Nephron progenitor cell (in vitro differentiated cells): ENCODE measurements around the gene ZNF236.

ENCODE experiments used
- DNase-seq: peaks from one replicate; pipeline ENCODE4 v3.0.0; 2021
- H3K27ac Mint-ChIP-seq: 2 replicates; pipeline ENCODE4 v1.8.0; 2021; ENCODE audit warnings: mild to moderate bottlenecking, moderate library complexity, mixed read lengths
- H3K27me3 Mint-ChIP-seq: 2 replicates; pipeline ENCODE4 v1.8.0; 2021; ENCODE audit warnings: mild to moderate bottlenecking, low read depth, mixed read lengths; ENCODE audit not compliant: poor library complexity
- H3K36me3 Mint-ChIP-seq: 2 replicates; pipeline ENCODE4 v1.8.0; 2021; ENCODE audit warnings: low read depth, mixed read lengths
- H3K4me1 Mint-ChIP-seq: 2 replicates; pipeline ENCODE4 v1.8.0; 2021; ENCODE audit warnings: mixed read lengths
- H3K4me3 Mint-ChIP-seq: 2 replicates; pipeline ENCODE4 v1.8.0; 2021; ENCODE audit warnings: mild to moderate bottlenecking, moderate library complexity, mixed read lengths
- H3K9me3 Mint-ChIP-seq: 2 replicates; pipeline ENCODE4 v1.8.0; 2021; ENCODE audit warnings: mild to moderate bottlenecking, moderate library complexity, mixed read lengths
- TF ChIP-seq, protein P1 (sequence below): fragments of 200-600 bp; sonication (generic); IDR thresholded peaks from 2 replicates; pipeline ENCODE4 v1.5.0; 2021; ENCODE audit warnings: antibody characterized with exemption

ZNF236 gene

GRCh38 chr18:76908277-76908676, 85.9 kb downstream of the ZNF236 start:
- peaks cover 49% of the 10 kb centered on the region for H3K36me3 Mint-ChIP-seq
- peak overlapping the region; percentile 46 for H3K27ac Mint-ChIP-seq
- H3K27me3 Mint-ChIP-seq = no peaks in the 10 kb centered on the region
- no peak for DNase-seq
- no peaks in the 10 kb centered on the region for H3K9me3 Mint-ChIP-seq
- H3K4me3 Mint-ChIP-seq = no peak overlapping the region
- H3K4me1 Mint-ChIP-seq = no peaks in the 10 kb centered on the region
- TF ChIP-seq, protein P1, sequence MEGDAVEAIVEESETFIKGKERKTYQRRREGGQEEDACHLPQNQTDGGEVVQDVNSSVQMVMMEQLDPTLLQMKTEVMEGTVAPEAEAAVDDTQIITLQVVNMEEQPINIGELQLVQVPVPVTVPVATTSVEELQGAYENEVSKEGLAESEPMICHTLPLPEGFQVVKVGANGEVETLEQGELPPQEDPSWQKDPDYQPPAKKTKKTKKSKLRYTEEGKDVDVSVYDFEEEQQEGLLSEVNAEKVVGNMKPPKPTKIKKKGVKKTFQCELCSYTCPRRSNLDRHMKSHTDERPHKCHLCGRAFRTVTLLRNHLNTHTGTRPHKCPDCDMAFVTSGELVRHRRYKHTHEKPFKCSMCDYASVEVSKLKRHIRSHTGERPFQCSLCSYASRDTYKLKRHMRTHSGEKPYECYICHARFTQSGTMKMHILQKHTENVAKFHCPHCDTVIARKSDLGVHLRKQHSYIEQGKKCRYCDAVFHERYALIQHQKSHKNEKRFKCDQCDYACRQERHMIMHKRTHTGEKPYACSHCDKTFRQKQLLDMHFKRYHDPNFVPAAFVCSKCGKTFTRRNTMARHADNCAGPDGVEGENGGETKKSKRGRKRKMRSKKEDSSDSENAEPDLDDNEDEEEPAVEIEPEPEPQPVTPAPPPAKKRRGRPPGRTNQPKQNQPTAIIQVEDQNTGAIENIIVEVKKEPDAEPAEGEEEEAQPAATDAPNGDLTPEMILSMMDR = no peak

- Mint-ChIP-seq H3K4me3 (no peak overlapping the region), H3K27ac (no peak overlapping the region), H3K27me3 (no peaks in the 10 kb centered on the region), H3K36me3 (peaks cover 49% of the 10 kb centered on the region), H3K4me1 (no peaks in the 10 kb centered on the region), H3K9me3 (no peaks in the 10 kb centered on the region)
- TF ChIP-seq, protein P1 = no peak
- DNase-seq = no peak
Observed at GRCh38 chr18:76909439-76909838, 87.1 kb downstream of the ZNF236 start.

GRCh38 chr18:76911440-76911839, 89.1 kb downstream of the ZNF236 start:
- H3K4me1 Mint-ChIP-seq = no peaks in the 10 kb centered on the region

DNA sequence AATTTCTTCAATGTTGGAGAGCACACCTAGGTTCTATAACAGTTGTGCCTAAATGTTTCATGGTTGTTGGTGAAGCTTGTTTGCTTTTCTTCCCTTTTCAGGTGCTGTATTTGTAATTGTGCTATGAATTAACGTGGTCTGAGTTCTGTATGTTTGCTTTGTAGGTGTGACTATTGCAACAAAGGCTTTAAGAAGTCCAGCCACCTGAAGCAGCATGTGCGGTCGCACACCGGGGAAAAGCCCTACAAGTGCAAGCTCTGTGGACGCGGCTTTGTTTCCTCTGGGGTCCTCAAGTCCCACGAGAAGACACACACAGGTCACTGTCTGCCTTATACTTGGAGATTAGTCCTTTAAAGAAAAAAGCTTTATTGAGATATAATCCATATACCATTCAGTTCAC, 91.2 kb downstream of the ZNF236 start:
- TF ChIP-seq, protein P1 = no peak
- H3K9me3 Mint-ChIP-seq = no peaks in the 10 kb centered on the region
- H3K4me3 Mint-ChIP-seq = no peak overlapping the region
- no peak for DNase-seq
- H3K27ac Mint-ChIP-seq = no peak overlapping the region
- no peaks in the 10 kb centered on the region for H3K4me1 Mint-ChIP-seq
- H3K36me3 Mint-ChIP-seq = peaks cover 36% of the 10 kb centered on the region
- H3K27me3 Mint-ChIP-seq = no peaks in the 10 kb centered on the region

More at GRCh38 chr18:76911440-76911839, 89.1 kb downstream of the ZNF236 start:
- Mint-ChIP-seq H3K36me3 (peaks cover 56% of the 10 kb centered on the region), H3K9me3 (no peaks in the 10 kb centered on the region), H3K4me3 (no peak overlapping the region), H3K27ac (peak overlapping the region; percentile 54), H3K27me3 (no peaks in the 10 kb centered on the region)
- TF ChIP-seq, protein P1 = no peak
- no peak for DNase-seq

- H3K4me1 Mint-ChIP-seq = no peaks in the 10 kb centered on the region
- TF ChIP-seq, protein P1 = no peak
- no peaks in the 10 kb centered on the region for H3K27me3 Mint-ChIP-seq
- no peak overlapping the region for H3K27ac Mint-ChIP-seq
- no peak overlapping the region for H3K4me3 Mint-ChIP-seq
- peaks cover 30% of the 10 kb centered on the region for H3K36me3 Mint-ChIP-seq
- no peak for DNase-seq
- no peaks in the 10 kb centered on the region for H3K9me3 Mint-ChIP-seq
Observed at GRCh38 chr18:76914314-76914713, 92.0 kb downstream of the ZNF236 start.

DNA sequence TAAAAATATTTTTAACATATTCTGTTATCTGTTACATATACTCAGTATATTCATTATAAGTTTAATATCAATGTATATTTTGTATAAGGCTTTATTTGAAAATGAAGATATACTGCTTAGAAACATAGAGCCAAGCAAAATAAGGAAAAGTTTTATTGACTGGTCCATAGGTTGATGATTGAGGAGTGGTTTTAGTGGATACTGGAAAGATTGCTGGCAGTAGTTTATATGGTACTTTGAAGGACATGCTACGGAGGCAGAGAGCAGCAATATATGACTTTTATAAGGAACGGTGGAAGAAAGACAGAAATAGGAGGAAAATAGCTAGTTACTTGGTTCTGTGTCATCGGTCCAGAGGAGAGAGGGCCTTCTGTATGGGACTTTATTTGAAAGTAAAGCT, 92.4 kb downstream of the ZNF236 start:
- Mint-ChIP-seq H3K9me3 (no peaks in the 10 kb centered on the region), H3K27me3 (no peaks in the 10 kb centered on the region), H3K36me3 (peaks cover 30% of the 10 kb centered on the region), H3K27ac (no peak overlapping the region), H3K4me1 (no peaks in the 10 kb centered on the region), H3K4me3 (no peak overlapping the region)
- TF ChIP-seq, protein P1 = no peak
- no peak for DNase-seq
